Immature natural killer cell (primary cell): ENCODE data around the gene LRRC7. TPM values are rescaled to one million over a fixed set of nuclear protein-coding genes. Genes with fewer than 3 reads are reported as not detected.
"Not testable (repeated sequence)": the region's sequence is repeated elsewhere in the genome, so short reads cannot be mapped to it uniquely, and the experiment has no call there.

Source experiments
- DNase-seq, 3 donors: peaks; one replicate each; pipeline ENCODE4 v3.0.0; 2022; ENCODE audit warnings: mixed read lengths in 1 of 3
- H3K27ac Mint-ChIP-seq, 6 donors: one replicate each; pipeline ENCODE4 v1.8.0; 2020; ENCODE audit warnings: mixed read lengths in 6 of 6, mild to moderate bottlenecking in 5 of 6, inconsistent platforms in 4 of 6, moderate library complexity in 3 of 6
- H3K27me3 Mint-ChIP-seq, 3 donors: one replicate each; pipeline ENCODE4 v1.8.0; 2020 to 2021; ENCODE audit warnings: low read depth in 3 of 3, mild to moderate bottlenecking in 3 of 3, mixed read lengths in 3 of 3, moderate library complexity in 3 of 3, inconsistent platforms in 1 of 3
- H3K36me3 Mint-ChIP-seq, 3 donors: one replicate each; pipeline ENCODE4 v1.8.0; 2020; ENCODE audit warnings: mixed read lengths in 3 of 3, inconsistent platforms in 2 of 3, mild to moderate bottlenecking in 2 of 3
- H3K4me1 Mint-ChIP-seq, 2 donors: one replicate each; pipeline ENCODE4 v1.8.0; 2020; ENCODE audit warnings: inconsistent platforms in 2 of 2, mild to moderate bottlenecking in 2 of 2, mixed read lengths in 2 of 2, moderate library complexity in 1 of 2
- H3K4me3 Mint-ChIP-seq, 5 donors: one replicate each; pipeline ENCODE4 v1.8.0; 2020; ENCODE audit warnings: mild to moderate bottlenecking in 5 of 5, mixed read lengths in 5 of 5, inconsistent platforms in 3 of 5, moderate library complexity in 3 of 5
- H3K9me3 Mint-ChIP-seq, 6 donors: one replicate each; pipeline ENCODE4 v1.8.0; 2020; ENCODE audit warnings: mild to moderate bottlenecking in 6 of 6, mixed read lengths in 6 of 6, inconsistent platforms in 4 of 6, moderate library complexity in 3 of 6
- polyA plus RNA-seq, 3 donors: library from polyadenylated mRNA; unstranded; fragments of 300-500 nt; fragmentation: Illumina TruSeq; gene quantifications; one replicate each; pipeline ENCODE4 v1.2.3, GENCODE V29; 2021

LRRC7 gene
- polyA plus RNA-seq, 3 donors from 2014 or later, result 0.36 TPM; not detected in 2

- no peak for DNase-seq
- Mint-ChIP-seq H3K27me3 (peaks cover 0 to 1% (median 0%) of the 10 kb centered on the region in 3 donors), H3K27ac (no peak overlapping the region), H3K9me3 (peaks cover 10 to 51% (median 20%) of the 10 kb centered on the region in 6 donors), H3K4me3 (no peak overlapping the region), H3K4me1 (no peaks in the 10 kb centered on the region), H3K36me3 (no peaks in the 10 kb centered on the region)
These were observed 380.1 kb downstream of the LRRC7 start for GRCh38 chr1:69947837-69948236.

- Mint-ChIP-seq H3K4me1 (no peaks in the 10 kb centered on the region), H3K36me3 (no peaks in the 10 kb centered on the region), H3K27ac (no peak overlapping the region), H3K4me3 (no peak overlapping the region), H3K27me3 (peaks cover 0 to 1% (median 0%) of the 10 kb centered on the region in 3 donors), H3K9me3 (peaks cover 9 to 46% (median 15%) of the 10 kb centered on the region in 6 donors)
- no peak for DNase-seq
These were observed 385.0 kb downstream of the LRRC7 start for GRCh38 chr1:69952676-69953075.

GRCh38 chr1:69962452-69962851 is 394.7 kb downstream of the LRRC7 start:
- H3K27me3 Mint-ChIP-seq, DNase-seq, H3K36me3 Mint-ChIP-seq, H3K4me3 Mint-ChIP-seq, H3K4me1 Mint-ChIP-seq, H3K27ac Mint-ChIP-seq: not testable (repeated sequence)
- H3K9me3 Mint-ChIP-seq, result peaks cover 11 to 32% (median 24%) of the 10 kb centered on the region in 6 donors

- Mint-ChIP-seq H3K4me3 (no peak overlapping the region), H3K27me3 (peaks cover 0 to 2% (median 0%) of the 10 kb centered on the region in 3 donors), H3K9me3 (peaks cover 5 to 33% (median 20%) of the 10 kb centered on the region in 6 donors), H3K4me1 (no peaks in the 10 kb centered on the region), H3K27ac (no peak overlapping the region), H3K36me3 (no peaks in the 10 kb centered on the region)
- DNase-seq, result no peak
These were observed 399.6 kb downstream of the LRRC7 start for GRCh38 chr1:69967245-69967766.

GRCh38 chr1:69976896-69977295 is 409.2 kb downstream of the LRRC7 start:
- Mint-ChIP-seq H3K4me3 (no peak overlapping the region), H3K27ac (no peak overlapping the region), H3K9me3 (peaks cover 3 to 29% (median 14%) of the 10 kb centered on the region in 6 donors), H3K27me3 (peaks cover 0 to 1% (median 0%) of the 10 kb centered on the region in 3 donors), H3K36me3 (no peaks in the 10 kb centered on the region), H3K4me1 (no peaks in the 10 kb centered on the region)
- no peak for DNase-seq

GRCh38 chr1:69982992-69983391 is 415.3 kb downstream of the LRRC7 start:
- Mint-ChIP-seq H3K4me1 (no peaks in the 10 kb centered on the region), H3K36me3 (no peaks in the 10 kb centered on the region), H3K4me3 (no peak overlapping the region), H3K27ac (no peak overlapping the region), H3K9me3 (peaks cover 3 to 16% (median 9%) of the 10 kb centered on the region in 6 donors), H3K27me3 (no peaks in the 10 kb centered on the region)
- DNase-seq, result no peak

- H3K36me3 Mint-ChIP-seq, result no peaks in the 10 kb centered on the region
- no peak overlapping the region for H3K4me3 Mint-ChIP-seq
- H3K27me3 Mint-ChIP-seq, result no peaks in the 10 kb centered on the region
- no peak for DNase-seq
- no peak overlapping the region for H3K27ac Mint-ChIP-seq
- H3K4me1 Mint-ChIP-seq, result no peaks in the 10 kb centered on the region
- peaks cover 3 to 16% (median 8%) of the 10 kb centered on the region in 6 donors for H3K9me3 Mint-ChIP-seq
These were observed 417.7 kb downstream of the LRRC7 start for GRCh38 chr1:69985376-69985775.

- no peak for DNase-seq
- H3K27ac Mint-ChIP-seq, result no peak overlapping the region
- H3K4me3 Mint-ChIP-seq, result no peak overlapping the region
- H3K36me3 Mint-ChIP-seq, result no peaks in the 10 kb centered on the region
- H3K27me3 Mint-ChIP-seq, result no peaks in the 10 kb centered on the region
- peaks cover 1 to 16% (median 7%) of the 10 kb centered on the region in 6 donors for H3K9me3 Mint-ChIP-seq
- H3K4me1 Mint-ChIP-seq, result no peaks in the 10 kb centered on the region
These were observed 418.2 kb downstream of the LRRC7 start for GRCh38 chr1:69985901-69986439.

- DNase-seq, result no peak
- Mint-ChIP-seq H3K4me3 (no peak overlapping the region), H3K4me1 (no peaks in the 10 kb centered on the region)
These were observed 420.2 kb downstream of the LRRC7 start for GRCh38 chr1:69987881-69988280.

GRCh38 chr1:69991644-69992043 is 423.9 kb downstream of the LRRC7 start:
- H3K4me3 Mint-ChIP-seq, result no peak overlapping the region
- H3K27ac Mint-ChIP-seq, result no peak overlapping the region
- H3K9me3 Mint-ChIP-seq, result peaks cover 0 to 11% (median 1%) of the 10 kb centered on the region in 6 donors

More at GRCh38 chr1:69987881-69988280, 420.2 kb downstream of the LRRC7 start:
- no peak overlapping the region for H3K27ac Mint-ChIP-seq
- H3K27me3 Mint-ChIP-seq, result peaks cover 0 to 2% (median 0%) of the 10 kb centered on the region in 3 donors
- no peaks in the 10 kb centered on the region for H3K36me3 Mint-ChIP-seq
- peaks cover 1 to 16% (median 6%) of the 10 kb centered on the region in 6 donors for H3K9me3 Mint-ChIP-seq

GRCh38 chr1:69992594-69992993 is 424.9 kb downstream of the LRRC7 start:
- Mint-ChIP-seq H3K27me3 (peaks cover 0 to 2% (median 0%) of the 10 kb centered on the region in 3 donors), H3K36me3 (no peaks in the 10 kb centered on the region), H3K27ac (no peak overlapping the region), H3K9me3 (peaks cover 0 to 8% (median 3%) of the 10 kb centered on the region in 6 donors), H3K4me1 (no peaks in the 10 kb centered on the region), H3K4me3 (no peak overlapping the region)
- DNase-seq, result no peak

More at GRCh38 chr1:69991644-69992043, 423.9 kb downstream of the LRRC7 start:
- peaks cover 0 to 2% (median 0%) of the 10 kb centered on the region in 3 donors for H3K27me3 Mint-ChIP-seq
- H3K36me3 Mint-ChIP-seq, result no peaks in the 10 kb centered on the region
- no peaks in the 10 kb centered on the region for H3K4me1 Mint-ChIP-seq
- DNase-seq, result no peak

GRCh38 chr1:69993810-69994209 is 426.1 kb downstream of the LRRC7 start:
- Mint-ChIP-seq H3K9me3 (peaks cover 6 to 12% (median 7%) of the 10 kb centered on the region in 6 donors), H3K27ac (no peak overlapping the region), H3K4me1 (no peaks in the 10 kb centered on the region), H3K27me3 (peaks cover 0 to 4% (median under 1%) of the 10 kb centered on the region in 3 donors), H3K4me3 (no peak overlapping the region), H3K36me3 (peaks cover 0 to 3% (median 0%) of the 10 kb centered on the region in 3 donors)
- DNase-seq, result no peak

GRCh38 chr1:69994241-69994640 is 426.5 kb downstream of the LRRC7 start:
- H3K9me3 Mint-ChIP-seq, result peaks cover 6 to 12% (median 8%) of the 10 kb centered on the region in 6 donors
- H3K4me1 Mint-ChIP-seq, result no peaks in the 10 kb centered on the region
- H3K27me3 Mint-ChIP-seq, result peaks cover 0 to 4% (median 2%) of the 10 kb centered on the region in 3 donors

GRCh38 chr1:69998847-69999246 is 431.1 kb downstream of the LRRC7 start:
- Mint-ChIP-seq H3K4me1 (no peaks in the 10 kb centered on the region), H3K9me3 (peaks cover 10 to 20% (median 14%) of the 10 kb centered on the region in 6 donors), H3K36me3 (peaks cover 0 to 3% (median 0%) of the 10 kb centered on the region in 3 donors), H3K4me3 (no peak overlapping the region), H3K27ac (no peak overlapping the region), H3K27me3 (peaks cover 0 to 4% (median 1%) of the 10 kb centered on the region in 3 donors)
- no peak for DNase-seq

More at GRCh38 chr1:69994241-69994640, 426.5 kb downstream of the LRRC7 start:
- Mint-ChIP-seq H3K4me3 (no peak overlapping the region), H3K27ac (no peak overlapping the region), H3K36me3 (peaks cover 0 to 3% (median 0%) of the 10 kb centered on the region in 3 donors)
- no peak for DNase-seq
